DND-41 (cell line): ENCODE data around the gene PTGES2.

Experiments used
- ATAC-seq: fragments of 200-7000 bp; cut with Tn5 transposase; 3 replicates; pipeline ENCODE4 v1.9.1; 2021; ENCODE audit warnings: low read depth; ENCODE audit not compliant: insufficient read depth
- DNase-seq: peaks from one replicate; pipeline ENCODE4 v3.0.0-alpha.2; 2020
- H2AFZ ChIP-seq: 2 replicates; pipeline ENCODE4 v1.6.0; 2012; ENCODE audit warnings: low read depth, low read length
- H3K27ac ChIP-seq: 2 replicates; pipeline ENCODE4 v1.5.1; 2012; ENCODE audit warnings: low read length, inconsistent platforms
- H3K27me3 ChIP-seq: fragments of 200-600 bp; sonication (generic); 2 replicates; pipeline ENCODE4 v1.6.0; 2012; ENCODE audit warnings: low read length, mild to moderate bottlenecking, inconsistent platforms; ENCODE audit not compliant: insufficient read depth, poor library complexity
- H3K36me3 ChIP-seq: 2 replicates; pipeline ENCODE4 v1.5.1; 2012; ENCODE audit warnings: low read length, inconsistent platforms; ENCODE audit not compliant: insufficient read depth
- H3K4me1 ChIP-seq: 2 replicates; pipeline ENCODE4 v1.5.1; 2012; ENCODE audit warnings: mild to moderate bottlenecking, low read length; ENCODE audit not compliant: insufficient read depth
- H3K4me2 ChIP-seq: 2 replicates; pipeline ENCODE4 v1.6.0; 2012; ENCODE audit warnings: mild to moderate bottlenecking, moderate library complexity, low read length, inconsistent platforms; ENCODE audit not compliant: insufficient read depth
- H3K4me3 ChIP-seq, 2 experiments: fragments of 200-600 bp in 1 of 2; shearing (Covaris generic) in 1 of 2; 2 replicates each; pipeline ENCODE4 v1.5.1; 2012 to 2016; ENCODE audit warnings: inconsistent platforms in 2 of 2, low read length in 2 of 2, mild to moderate bottlenecking in 2 of 2, low read depth in 1 of 2, moderate library complexity in 1 of 2
- H3K79me2 ChIP-seq: 2 replicates; pipeline ENCODE4 v1.6.0; 2012; ENCODE audit warnings: low read length, inconsistent platforms; ENCODE audit not compliant: insufficient read depth
- H3K9ac ChIP-seq: 2 replicates; pipeline ENCODE4 v1.6.0; 2012; ENCODE audit warnings: low read depth, mild to moderate bottlenecking, inconsistent platforms, low read length, moderate library complexity
- H3K9me3 ChIP-seq: 2 replicates; pipeline ENCODE4 v1.5.1; 2012; ENCODE audit warnings: low read length, moderate library complexity, mild to moderate bottlenecking, inconsistent platforms; ENCODE audit not compliant: insufficient read depth, severe bottlenecking
- H4K20me1 ChIP-seq: 2 replicates; pipeline ENCODE4 v1.6.0; 2012; ENCODE audit warnings: low read length; ENCODE audit not compliant: insufficient read depth
- EZH2 ChIP-seq: IDR thresholded peaks from 3 replicates; pipeline ENCODE4 v1.6.1; 2012; ENCODE audit warnings: borderline replicate concordance, low read depth, mild to moderate bottlenecking, moderate library complexity, low read length, inconsistent platforms; ENCODE audit not compliant: severe bottlenecking
- TF ChIP-seq, protein P1 (sequence below): IDR thresholded peaks from 2 replicates; pipeline ENCODE4 v1.5.1; 2012; ENCODE audit warnings: borderline replicate concordance, low read length, moderate library complexity, mild to moderate bottlenecking; ENCODE audit not compliant: poor library complexity, severe bottlenecking; ENCODE audit errors: extremely low read depth

Gene PTGES2

DNA sequence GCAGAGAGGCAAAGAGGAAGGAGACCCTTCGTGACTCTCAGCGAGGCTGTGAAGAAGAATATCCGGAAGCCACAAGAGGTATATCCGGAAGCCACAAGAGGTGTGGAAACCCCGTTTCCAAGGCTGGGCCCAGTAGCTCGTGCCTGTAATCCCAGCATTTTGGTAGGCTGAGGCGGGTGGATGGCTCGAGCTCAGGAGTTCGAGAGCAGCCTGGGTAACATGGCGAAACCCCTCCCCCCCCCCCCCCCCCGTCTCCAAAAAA, 31.9 kb upstream of the PTGES2 start:
- Histone ChIP-seq H3K27me3 (no peaks in the 10 kb centered on the region), H3K4me1 (peaks cover 25% of the 10 kb centered on the region), H3K9me3 (no peaks in the 10 kb centered on the region), H3K9ac (peak overlapping the region; percentile 60), H3K27ac (peak overlapping the region; percentile 67), H3K79me2 (peaks cover 7% of the 10 kb centered on the region), H3K4me3 (peak overlapping the region; percentile 13 to 61; a peak in 3 of 4 replicates), H2AFZ (peak overlapping the region; percentile 73), H3K36me3 (peaks cover 26% of the 10 kb centered on the region), H4K20me1 (peaks cover 17% of the 10 kb centered on the region; the same call in 1 of the 2 replicates), H3K4me2 (peak overlapping the region; percentile 84)
- DNase-seq (peak; percentile 56), ATAC-seq (peak; percentile 21)
- no peak for TF ChIP-seq EZH2
- TF ChIP-seq, protein P1, sequence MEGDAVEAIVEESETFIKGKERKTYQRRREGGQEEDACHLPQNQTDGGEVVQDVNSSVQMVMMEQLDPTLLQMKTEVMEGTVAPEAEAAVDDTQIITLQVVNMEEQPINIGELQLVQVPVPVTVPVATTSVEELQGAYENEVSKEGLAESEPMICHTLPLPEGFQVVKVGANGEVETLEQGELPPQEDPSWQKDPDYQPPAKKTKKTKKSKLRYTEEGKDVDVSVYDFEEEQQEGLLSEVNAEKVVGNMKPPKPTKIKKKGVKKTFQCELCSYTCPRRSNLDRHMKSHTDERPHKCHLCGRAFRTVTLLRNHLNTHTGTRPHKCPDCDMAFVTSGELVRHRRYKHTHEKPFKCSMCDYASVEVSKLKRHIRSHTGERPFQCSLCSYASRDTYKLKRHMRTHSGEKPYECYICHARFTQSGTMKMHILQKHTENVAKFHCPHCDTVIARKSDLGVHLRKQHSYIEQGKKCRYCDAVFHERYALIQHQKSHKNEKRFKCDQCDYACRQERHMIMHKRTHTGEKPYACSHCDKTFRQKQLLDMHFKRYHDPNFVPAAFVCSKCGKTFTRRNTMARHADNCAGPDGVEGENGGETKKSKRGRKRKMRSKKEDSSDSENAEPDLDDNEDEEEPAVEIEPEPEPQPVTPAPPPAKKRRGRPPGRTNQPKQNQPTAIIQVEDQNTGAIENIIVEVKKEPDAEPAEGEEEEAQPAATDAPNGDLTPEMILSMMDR, result no peak

DNA sequence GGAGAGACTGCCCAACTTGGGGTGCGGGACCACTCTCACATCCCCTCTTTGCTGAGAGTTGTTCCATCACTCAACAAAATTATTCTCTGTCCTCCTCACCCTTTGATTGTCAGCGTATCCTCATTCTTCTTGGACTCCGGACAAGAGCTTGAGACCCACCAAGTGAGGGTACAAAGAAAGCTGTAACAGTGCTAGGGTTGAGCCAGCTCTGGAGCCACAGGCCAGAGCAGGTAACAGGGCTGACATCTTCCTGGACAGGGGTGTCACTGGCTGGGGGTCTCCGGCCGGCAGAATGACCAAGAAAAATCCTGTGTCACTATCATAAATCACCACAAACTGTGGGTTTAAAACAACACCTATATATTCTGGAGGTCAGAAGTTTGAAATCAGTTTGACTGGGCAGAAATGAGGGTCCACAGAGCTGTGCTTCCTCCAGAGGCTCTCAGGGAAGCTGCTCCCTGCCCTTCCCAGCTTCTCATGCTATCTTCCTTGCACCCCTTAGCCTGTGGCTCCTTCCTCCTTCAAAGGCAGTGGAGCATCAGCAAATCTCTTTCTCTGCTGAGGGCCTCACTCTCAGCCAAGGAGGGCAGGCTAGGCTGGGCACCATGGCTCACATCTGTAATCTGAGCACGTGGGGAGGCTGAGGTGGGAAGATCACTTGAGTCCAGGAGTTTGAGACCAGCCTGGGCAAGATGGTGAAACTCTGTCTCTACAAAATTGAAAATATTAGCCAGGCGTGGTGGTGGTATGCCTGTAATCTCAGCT, 28.4 kb upstream of the PTGES2 start:
- TF ChIP-seq EZH2, result no peak
- TF ChIP-seq, protein P1, result no peak
- H3K27me3 ChIP-seq, result no peaks in the 10 kb centered on the region
- DNase-seq, result no peak
- no peak overlapping the region for H3K9ac ChIP-seq
- no peak overlapping the region for H3K27ac ChIP-seq
- no peaks in the 10 kb centered on the region for H3K36me3 ChIP-seq
- H3K79me2 ChIP-seq, result peaks cover 2% of the 10 kb centered on the region; the same call in 1 of the 2 replicates
- no peak for ATAC-seq
- peaks cover 9% of the 10 kb centered on the region for H3K4me1 ChIP-seq
- no peaks in the 10 kb centered on the region for H4K20me1 ChIP-seq
- no peak overlapping the region for H2AFZ ChIP-seq
- H3K4me3 ChIP-seq, result no peak overlapping the region
- H3K9me3 ChIP-seq, result no peaks in the 10 kb centered on the region
- no peak overlapping the region for H3K4me2 ChIP-seq

DNA sequence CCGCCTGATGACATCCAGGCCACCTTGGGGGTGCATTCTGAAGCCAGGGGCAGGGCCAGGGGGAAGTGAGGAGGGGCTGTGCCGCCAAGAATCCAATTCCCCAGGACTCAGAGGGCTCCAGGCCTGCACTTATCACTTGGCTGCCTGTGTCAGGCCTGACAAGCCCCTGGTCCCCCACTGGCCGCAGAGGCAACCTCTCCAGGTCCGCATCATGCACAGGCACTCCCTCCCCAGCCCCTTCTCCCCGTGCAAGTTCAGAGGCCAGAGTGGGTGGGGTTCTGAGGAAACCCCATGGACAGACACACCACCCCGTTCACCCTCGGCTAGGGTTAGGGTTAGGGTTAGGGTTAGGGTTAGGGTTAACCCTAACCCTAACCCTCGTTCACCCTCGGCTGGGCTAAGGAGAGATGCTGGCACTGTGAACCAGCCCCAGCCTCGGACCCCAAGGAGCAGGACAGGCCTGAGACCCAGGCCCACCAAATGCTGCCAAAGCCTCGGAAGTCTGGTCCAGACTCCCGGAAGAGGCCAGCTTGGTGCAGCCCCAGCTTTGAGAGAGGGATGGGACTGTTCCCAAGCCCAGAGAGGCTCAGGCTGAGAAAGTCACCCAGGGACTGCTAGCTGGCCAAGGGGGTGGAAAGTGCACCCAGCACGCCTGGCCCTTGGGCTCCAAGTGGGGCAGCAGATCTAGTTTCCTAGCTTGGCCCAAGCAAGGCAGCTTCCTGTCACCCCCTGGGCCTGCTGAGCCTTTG, 26.6 kb upstream of the PTGES2 start:
- Histone ChIP-seq H3K79me2 (no peaks in the 10 kb centered on the region), H2AFZ (no peak overlapping the region), H3K27me3 (no peaks in the 10 kb centered on the region), H3K4me3 (no peak overlapping the region), H3K4me2 (no peak overlapping the region), H3K36me3 (no peaks in the 10 kb centered on the region), H3K27ac (no peak overlapping the region), H4K20me1 (no peaks in the 10 kb centered on the region), H3K9ac (no peak overlapping the region), H3K4me1 (no peaks in the 10 kb centered on the region), H3K9me3 (no peaks in the 10 kb centered on the region)
- ATAC-seq, result no peak
- TF ChIP-seq, protein P1, result no peak
- no peak for TF ChIP-seq EZH2
- no peak for DNase-seq
